ENCODE data around the gene SCAF1.

DNA sequence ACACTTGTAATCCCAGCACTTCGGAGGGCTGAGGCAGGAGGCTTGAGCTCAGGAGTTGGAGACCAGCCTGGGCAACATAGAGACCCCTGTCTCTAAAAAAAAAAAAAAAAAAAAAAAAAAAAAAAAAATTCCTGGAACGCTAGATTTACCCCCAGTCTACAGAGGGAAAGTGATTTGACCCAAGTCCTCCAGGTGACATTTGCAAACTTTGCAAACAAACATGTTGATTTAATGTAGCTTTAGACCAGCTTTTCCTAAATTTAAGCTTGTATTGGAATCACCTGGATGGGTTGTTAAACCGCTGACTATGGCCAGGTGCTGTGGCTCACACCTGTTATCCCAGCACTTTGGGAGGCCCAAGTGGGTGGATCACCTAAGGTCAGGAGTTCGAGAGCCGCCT, 57.4 kb downstream of the SCAF1 start:
- TF ChIP-seq, protein P1, sequence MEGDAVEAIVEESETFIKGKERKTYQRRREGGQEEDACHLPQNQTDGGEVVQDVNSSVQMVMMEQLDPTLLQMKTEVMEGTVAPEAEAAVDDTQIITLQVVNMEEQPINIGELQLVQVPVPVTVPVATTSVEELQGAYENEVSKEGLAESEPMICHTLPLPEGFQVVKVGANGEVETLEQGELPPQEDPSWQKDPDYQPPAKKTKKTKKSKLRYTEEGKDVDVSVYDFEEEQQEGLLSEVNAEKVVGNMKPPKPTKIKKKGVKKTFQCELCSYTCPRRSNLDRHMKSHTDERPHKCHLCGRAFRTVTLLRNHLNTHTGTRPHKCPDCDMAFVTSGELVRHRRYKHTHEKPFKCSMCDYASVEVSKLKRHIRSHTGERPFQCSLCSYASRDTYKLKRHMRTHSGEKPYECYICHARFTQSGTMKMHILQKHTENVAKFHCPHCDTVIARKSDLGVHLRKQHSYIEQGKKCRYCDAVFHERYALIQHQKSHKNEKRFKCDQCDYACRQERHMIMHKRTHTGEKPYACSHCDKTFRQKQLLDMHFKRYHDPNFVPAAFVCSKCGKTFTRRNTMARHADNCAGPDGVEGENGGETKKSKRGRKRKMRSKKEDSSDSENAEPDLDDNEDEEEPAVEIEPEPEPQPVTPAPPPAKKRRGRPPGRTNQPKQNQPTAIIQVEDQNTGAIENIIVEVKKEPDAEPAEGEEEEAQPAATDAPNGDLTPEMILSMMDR (IDR thresholded peaks at IDR 0.05; ENCODE audit: low read length): no peak
- TF ChIP-seq EZH2 (IDR thresholded peaks at IDR 0.05; ENCODE audit: borderline replicate concordance, low read length): no peak
